ENCODE measurements around the gene CCBE1.
"Not testable (repeated sequence)": the region's sequence is repeated elsewhere in the genome, so short reads cannot be mapped to it uniquely, and the experiment has no call there.

Gene CCBE1

DNA sequence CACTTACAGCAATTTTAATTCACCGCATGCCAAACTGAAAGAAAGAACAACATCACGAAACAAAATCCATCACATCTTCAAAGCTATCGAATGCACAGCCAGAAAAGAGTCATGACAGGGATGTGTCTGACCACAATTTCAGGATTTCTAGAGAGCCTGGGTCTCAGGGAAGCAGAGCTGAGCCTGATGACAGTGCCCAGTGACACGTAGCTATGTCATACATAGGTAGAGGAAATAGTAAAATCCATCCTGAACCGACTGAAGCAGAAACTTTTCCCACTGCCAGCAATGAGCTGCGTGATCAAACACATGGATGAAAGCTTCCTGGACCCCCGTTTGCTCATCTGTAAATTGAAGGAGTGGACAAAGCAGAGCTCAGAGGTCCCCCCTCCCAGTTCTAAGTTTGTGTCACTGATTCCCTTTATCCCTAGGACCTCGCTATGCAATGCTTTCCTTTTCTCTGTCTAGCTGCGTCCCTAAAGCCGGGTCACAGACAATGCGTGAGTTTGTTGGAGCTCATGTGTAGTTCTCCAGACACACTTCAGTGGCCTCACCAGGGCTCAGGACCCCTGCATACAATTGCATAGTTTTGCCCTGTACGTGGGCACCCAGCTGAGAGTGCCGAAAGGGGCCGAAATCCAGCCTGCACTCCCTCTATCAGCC lies 37.6 kb downstream of the CCBE1 start:
- DNase-seq (ENCODE audit: insufficient read length, low spot score) (no peak), FAIRE-seq (peak; percentile 44)

DNA sequence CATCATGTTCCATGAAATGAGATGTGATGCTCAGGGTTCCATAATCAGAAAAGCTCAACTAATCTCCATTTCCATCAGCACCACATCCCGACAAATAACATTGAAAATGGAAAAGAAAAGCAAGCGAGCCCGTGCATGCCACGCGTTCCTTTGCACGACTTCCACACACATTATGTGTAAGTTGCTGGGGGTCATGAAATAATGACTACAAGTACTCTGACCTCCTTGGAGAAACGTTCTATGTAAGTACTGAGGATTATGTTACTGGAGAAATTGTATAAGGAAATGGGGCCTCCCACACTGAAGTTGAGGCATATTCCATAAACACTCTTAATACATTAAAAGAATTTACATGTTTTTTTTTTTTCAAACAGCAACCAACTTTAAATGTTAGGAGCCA lies 38.3 kb downstream of the CCBE1 start:
- DNase-seq (ENCODE audit: insufficient read length, low spot score) (no peak), FAIRE-seq (no peak)

DNA sequence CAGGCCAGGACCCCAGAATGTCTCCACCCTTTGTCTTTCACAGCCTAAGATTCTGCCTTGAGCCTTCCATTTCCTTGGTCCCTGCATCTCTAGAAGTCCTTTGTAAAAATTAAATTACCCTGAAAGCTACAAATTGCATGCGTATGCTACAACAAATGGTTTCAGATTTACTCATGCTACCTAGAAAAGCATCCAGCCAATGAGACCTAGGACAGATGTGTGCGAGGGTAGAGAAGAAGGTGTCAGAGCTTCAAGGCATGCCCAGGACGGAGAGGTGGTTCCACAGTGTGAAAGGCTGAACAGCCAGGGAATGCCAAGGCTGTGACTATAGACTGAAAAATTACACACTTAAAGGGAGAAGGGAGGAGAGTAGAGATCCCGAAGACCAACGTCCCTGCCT lies 40.2 kb downstream of the CCBE1 start:
- FAIRE-seq (no peak), DNase-seq (ENCODE audit: insufficient read length, low spot score) (no peak)

DNA sequence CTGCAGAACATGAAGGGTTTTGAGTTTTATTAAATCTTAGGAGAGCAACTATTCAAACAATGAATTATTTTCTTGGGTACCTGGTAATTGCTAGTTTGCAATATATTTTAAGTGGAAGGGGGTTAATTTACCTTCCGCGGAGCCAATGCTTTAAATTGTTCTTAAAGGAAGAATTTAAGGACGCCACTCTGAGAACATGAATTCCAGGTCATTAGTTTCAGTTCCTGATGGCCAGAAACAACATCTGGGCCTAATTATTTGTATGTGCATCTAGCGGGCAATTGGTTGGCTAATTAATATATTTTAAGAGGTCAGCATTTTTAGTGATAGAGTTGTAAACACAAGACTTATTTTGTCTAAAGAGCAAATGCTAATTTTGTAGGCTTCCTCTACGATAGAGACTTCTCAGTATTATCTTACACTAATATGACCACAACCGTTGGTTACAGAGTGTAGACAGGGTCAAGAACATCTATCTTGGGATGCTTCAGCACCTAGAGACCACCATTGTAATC lies 40.8 kb downstream of the CCBE1 start:
- DNase-seq (ENCODE audit: insufficient read length, low spot score), result no peak
- FAIRE-seq, result no peak

DNA sequence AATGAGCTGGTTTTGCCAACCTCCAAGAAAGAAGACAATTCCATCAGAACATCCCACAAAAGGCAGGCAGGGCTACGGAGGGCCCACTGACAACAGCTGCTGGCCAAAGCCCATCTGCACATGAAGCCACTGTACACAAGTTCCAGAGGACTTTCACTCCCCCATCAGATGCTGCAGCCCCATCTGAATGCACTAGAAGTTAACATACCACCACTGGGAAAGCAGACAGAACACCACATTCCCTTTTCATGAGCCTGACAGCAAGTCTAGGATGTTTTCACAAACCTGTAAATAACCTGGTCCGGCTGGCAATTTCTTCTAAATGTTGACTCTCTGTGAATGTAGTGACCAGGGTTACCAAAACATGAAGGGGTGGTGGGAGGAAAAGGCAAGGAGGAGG lies 41.5 kb downstream of the CCBE1 start:
- no peak for FAIRE-seq
- no peak for DNase-seq (ENCODE audit: insufficient read length, low spot score)

DNA sequence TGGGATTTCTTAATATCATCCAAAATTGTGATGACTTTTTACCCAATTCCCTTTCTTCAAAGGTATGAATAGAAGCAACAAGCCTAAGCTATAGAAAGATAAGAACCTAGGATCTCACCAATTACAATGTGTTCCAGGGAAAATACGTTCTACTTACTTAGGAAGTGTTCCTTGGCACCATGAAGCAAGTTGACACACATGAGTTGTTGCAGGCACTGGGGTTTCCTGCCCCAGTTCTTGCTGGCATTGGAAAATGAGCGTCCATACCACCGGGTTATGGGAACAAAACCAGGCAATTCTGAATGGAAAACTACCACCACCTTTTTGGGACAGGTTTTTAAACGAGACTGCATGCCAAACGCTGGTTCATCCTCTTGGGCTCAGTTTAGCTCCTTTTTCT lies 46.2 kb downstream of the CCBE1 start:
- DNase-seq (ENCODE audit: insufficient read length, low spot score) (no peak), FAIRE-seq (no peak)

DNA sequence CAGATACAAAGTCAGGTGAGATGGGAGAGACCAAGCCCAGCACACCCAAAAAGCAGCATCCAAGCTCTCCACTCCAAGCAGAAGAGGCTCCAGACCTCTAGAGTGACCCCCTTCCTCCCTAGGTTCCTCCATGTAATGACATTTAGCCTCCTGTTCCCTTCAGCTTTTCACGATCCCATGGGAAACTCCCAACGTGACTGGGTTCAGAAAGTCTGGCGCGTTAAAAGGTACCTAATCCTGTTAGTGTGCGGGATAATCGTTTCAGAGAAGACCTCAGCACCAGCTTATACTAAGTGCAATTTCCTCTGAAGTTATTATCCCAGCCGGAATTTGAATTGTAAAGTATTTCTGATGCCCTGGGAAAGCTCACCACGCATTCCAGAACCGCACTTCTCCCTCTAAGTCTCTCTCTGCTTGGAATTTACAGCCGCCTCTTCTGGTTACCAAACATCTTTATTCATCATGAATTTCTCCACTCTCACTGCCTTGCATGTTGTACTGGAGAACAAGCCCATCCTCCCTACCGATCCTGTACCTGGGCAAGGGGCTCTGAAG lies 46.9 kb downstream of the CCBE1 start:
- DNase-seq (ENCODE audit: insufficient read length, low spot score) (no peak), FAIRE-seq (no peak)

DNA sequence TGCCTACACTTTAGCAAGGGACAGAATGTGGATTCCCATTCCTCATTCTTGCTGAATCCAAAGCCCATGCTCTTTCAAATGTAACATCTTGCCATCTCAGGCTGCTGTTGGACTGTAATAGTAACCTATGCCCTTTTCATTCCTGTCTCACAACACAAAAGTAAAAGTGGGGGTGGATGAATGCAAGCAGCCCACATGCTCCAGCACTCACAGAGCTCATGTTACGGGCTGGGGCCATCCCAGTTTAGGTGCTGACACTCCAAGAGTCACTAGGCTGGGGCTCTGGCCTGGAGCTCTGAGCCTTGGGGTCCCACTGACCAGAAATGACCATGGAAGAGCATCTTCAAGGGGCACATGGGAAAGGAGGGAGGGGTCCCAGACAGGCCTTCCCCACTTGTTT lies 47.6 kb downstream of the CCBE1 start:
- FAIRE-seq (no peak), DNase-seq (ENCODE audit: insufficient read length, low spot score) (no peak)

DNA sequence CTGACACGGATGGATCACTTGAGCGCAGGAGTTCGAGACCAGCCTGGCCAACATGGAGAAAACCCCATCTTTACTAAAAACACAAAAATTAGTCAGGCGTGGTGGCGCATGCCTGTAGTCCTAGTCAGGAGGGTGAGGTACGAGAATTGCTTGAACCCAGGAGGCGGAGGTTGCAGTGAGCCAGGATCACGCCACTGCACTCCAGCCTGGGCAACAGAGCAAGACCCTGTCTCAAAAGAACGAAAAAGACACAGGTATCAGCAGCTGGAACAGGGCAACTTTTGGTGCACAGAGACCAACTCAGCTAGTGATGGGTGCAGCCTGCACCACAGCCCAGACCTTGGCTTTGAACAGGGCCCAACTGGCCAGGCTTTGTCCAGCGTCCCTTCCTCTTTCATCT lies 48.8 kb downstream of the CCBE1 start:
- DNase-seq (ENCODE audit: insufficient read length, low spot score); FAIRE-seq: not testable (repeated sequence)

DNA sequence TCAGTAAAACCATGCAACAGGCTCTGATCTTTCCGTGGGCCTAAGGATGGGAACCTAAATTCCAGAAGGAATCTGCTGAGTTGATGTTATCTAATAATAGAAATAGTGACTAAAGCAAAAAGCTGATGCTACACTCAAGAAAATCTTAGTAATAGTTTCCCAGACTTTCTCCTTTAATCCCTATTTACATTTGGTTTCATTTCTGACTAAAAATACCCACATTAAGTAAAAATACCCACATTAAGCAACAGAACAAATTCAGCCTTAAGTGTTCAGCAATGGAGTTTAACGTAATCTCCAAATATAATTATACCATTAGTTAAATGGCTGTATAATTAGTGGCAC lies 50.3 kb downstream of the CCBE1 start:
- DNase-seq (ENCODE audit: insufficient read length, low spot score) (no peak), FAIRE-seq (no peak)

DNA sequence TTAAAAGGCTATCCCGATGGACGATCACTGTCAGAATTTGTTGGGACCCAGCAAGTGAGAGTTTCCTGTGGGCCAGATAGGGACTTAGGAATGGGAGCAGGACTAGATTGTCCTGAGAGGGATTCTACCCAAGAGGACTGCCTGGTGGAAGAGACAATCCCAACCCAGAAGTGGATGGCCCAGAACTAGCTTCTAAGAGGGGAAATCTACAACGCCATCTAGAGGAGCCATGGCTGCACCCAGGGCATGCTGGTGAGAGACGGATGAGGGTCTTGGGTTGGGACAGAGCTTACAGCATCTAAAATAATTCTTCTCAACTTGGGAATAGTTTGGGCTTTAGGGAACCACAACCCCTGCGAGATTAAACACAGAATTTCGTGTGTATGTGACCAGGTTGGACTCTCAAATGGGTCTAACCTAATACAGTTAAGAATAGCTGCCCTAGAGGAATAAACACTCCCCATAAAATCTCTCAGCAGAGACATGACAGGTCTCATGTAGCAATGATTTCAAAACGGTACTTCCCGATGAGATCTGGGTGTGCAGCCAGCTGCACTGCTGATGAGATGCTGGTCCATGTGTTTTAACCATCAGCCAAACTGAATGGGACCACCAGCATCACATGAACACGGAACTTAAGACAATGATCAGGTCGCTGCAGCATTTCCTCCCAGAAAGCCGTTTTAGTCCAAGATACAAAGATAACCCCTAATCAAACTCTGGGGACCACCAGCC lies 50.8 kb downstream of the CCBE1 start:
- DNase-seq (ENCODE audit: insufficient read length, low spot score) (no peak), FAIRE-seq (no peak)

DNA sequence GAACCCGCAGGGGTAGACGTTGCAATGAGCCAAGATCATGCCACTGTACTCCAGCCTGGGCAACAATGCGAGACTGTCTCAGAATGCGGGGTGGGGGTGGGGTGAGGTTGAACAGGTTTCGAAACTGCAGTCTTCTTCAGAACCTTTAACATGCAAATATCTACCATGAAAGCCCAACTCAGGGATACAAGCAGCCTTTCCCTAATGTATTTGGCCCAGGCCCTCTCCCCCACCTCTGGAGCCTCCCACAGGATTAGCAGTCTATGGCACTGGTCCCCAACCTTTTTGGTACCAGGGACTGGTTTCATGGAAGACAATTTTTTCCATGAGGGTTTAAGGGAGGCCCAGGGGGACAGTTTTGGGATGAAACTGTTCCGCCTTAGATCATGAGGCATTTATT lies 53.5 kb downstream of the CCBE1 start:
- no peak for FAIRE-seq
- DNase-seq (ENCODE audit: insufficient read length, low spot score), result no peak

DNA sequence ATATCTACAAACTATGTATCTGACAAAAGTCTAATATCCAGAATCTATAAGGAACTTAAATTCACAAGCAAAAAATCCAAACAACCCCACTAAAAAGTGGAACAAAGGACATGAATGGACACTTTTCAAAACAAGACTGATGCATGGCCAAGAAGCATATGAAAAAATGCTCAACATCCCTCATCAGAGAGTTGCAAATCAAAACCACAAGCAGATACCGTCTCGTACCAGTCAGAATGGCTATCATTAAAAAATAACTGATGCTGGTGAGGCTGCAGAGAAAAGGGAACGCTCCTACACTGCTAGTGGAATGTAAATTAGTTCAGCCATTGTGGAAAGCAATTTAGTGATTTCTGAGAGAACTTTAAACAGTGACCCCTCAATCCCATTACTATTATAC lies 56.5 kb downstream of the CCBE1 start:
- FAIRE-seq (no peak), DNase-seq (ENCODE audit: insufficient read length, low spot score) (no peak)

DNA sequence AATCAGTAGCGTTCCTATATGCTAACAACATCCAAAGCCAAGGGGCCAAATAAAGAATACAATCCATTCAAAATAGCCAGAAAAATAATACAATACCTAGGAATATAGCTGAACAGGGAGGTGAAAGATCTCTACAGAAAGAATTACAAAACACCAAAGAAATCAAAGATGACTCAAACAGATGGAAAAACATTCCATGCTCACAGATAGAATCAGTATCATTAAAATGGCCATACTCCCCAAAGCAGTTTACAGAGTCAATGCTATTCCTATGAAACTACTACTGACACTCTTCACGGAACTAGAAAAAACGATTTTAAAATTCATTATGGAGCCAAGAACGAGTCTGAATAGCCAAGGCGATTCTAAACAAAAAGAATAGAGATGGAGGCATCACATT lies 57.4 kb downstream of the CCBE1 start:
- FAIRE-seq (no peak), DNase-seq (ENCODE audit: insufficient read length, low spot score) (no peak)

DNA sequence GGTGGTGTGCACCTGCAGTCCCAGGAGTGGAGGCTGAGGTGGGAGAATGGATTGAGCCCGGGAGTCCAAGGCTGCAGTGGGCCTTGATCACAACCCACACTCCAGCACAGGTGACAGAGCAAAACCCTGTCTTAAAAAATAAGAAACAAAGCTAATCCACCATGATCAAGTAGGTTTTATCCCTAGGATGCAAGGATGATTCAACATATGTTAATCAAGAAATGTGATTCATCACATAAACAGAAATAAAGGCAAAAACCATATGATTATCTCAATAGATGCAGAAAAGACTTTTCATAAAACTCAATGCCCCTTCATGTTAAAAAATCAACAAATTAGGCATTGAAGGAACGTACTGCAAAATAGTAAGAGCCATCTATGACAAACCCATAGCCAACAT lies 58.1 kb downstream of the CCBE1 start:
- DNase-seq (ENCODE audit: insufficient read length, low spot score), result no peak
- FAIRE-seq, result no peak

DNA sequence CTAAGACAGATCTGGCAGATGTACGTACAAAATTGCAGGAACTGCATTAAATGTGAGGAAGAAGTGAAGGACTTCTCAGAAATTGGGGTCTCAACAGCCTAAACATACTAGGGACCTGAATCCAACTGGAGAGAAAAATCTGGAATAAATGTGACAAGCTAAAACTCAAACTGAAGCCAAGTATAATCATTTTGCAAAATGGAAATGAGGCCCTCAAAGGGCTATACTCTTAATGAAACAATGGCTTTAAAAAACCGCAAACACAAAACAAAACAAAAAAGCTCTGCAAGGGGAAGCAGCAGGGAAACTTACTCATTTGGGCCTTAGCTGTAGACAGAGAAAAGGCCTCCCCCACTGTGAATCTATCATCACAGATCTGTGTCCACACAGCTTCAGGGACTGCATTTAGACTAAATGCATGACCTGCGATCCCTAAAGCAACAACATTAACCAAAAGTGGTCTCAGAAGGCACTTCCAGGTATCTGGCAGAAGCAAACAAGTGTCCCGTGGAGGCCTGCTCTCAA lies 63.2 kb downstream of the CCBE1 start:
- FAIRE-seq, result no peak
- no peak for DNase-seq (ENCODE audit: insufficient read length, low spot score)

DNA sequence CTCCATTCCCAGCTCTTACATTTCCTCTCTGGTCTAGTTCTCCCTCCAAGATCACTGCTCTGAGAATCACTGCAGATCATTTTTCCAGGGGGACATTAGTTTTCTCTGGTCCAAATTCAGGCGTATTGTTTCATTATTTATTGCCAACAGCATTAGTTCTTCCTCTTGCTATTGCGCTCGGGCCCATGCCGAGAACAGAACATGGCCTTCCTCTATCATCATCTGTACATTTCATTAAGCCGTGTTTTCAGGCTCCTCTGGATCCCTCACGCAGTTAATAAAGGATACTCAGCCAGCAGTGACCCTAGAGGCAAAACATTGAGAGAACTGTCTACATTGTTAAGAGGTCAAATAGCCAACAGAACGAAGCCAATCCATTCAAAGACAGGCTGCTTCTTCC lies 63.9 kb downstream of the CCBE1 start:
- FAIRE-seq (no peak), DNase-seq (ENCODE audit: insufficient read length, low spot score) (no peak)

DNA sequence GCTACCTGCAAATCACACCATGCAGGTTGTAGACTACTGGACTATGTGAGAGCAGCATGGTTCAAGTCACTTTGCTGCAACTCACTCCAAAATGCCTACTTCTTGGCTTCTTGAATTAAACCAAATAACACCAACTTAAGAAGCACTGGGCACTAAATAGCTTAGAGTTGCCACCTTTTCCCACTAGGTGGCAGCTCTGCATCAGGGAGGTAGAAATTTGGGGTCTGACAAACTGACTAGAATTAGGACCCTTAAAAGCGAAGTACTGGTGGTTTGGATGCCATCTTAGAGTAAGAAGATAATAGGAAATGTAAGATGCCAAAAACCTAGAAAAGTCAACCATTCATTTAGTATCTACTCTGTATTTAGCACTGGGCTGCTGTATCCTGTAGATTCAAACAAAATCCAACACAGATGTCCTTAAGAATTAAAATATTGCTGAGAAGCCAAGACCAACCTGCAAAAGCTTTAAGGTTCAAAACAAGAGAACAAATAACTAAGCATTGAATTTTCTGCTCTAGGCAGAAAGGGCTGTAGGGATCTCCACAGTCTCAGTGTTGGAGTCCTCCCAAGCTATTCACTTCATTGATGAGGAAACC lies 65.5 kb downstream of the CCBE1 start:
- FAIRE-seq, result no peak
- peak; percentile 37 for DNase-seq (ENCODE audit: insufficient read length, low spot score)

DNA sequence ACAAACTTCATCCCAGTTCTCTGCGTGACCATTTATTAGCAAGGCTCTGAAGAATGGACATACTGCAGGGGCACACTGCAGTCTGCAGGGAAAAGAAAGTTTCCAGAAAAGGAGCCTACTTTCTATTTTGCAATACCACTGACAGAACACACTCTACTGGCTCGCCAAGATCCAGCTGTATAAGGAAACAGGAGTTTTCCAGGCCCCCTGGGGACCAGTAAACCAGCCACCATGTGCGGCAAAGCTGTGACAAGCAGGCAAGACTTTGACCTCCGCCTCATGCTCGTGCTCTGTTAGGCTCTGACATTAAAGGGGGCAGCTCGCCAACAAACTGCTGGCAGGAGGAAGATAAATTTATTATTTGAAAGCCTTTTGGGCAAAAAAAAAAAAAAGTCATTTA lies 67.3 kb downstream of the CCBE1 start:
- FAIRE-seq, result no peak
- no peak for DNase-seq (ENCODE audit: insufficient read length, low spot score)

DNA sequence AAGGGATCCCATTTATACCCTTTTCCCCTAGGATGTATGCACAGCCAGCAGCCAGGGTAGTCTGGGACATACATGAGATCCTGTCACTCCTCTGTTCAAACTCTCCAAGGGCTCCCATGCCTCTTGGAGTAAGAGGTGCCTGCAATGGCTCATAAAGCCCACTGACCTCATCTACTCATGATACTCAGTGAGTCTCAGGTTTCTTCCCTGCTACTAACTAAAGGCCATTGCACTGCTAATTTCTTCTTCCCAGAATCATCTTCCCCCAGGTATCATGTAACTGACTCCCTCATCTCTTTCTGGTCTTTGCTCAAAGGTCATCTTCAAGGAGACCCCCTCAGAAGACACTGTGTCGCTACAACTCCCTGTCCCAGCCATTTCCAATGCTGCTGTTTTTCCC lies 68.2 kb downstream of the CCBE1 start:
- DNase-seq (ENCODE audit: insufficient read length, low spot score) (no peak), FAIRE-seq (no peak)

DNA sequence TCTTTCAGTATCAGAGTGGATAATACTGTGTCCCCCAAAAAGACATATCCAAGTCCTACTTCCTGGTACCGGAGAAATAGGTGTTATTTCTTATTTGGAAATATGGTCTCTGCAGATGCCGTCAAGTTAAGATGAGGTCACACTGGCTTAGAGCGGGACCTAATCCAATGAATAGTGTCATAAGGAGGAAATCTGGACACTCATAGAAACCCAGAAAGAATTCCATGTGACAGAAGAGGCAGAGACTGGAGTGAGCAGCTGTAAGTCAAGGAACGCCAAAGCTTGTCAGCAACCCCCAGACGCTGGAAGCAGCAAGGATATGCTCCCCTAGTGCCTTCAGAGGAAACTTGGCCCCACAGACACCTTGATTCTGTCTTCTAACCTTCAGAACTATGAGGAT lies 69.8 kb downstream of the CCBE1 start:
- DNase-seq (ENCODE audit: insufficient read length, low spot score), result no peak
- no peak for FAIRE-seq

DNA sequence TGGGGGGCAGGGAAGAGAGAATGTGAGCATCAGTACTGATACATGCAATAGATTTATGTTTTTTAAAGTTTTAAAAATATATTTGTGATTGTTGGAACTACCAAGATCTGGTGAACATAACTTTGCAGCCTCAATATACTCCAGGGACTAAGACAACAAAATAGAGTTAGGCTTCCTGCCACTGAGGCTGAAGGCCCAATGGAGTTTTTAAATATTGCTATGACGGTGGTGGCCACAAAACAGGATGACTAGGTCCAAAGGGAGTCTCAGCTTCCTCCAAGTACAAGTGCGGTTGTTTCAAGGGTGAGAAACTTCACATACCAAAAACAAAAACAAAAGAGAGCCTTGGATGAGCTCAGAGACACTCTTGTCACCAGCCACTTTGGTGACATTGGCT lies 72.9 kb downstream of the CCBE1 start:
- DNase-seq (ENCODE audit: insufficient read length, low spot score), result no peak
- no peak for FAIRE-seq

All from HTR-8/SVneo (cell line).